LNCaP clone FGC (cell line): ENCODE measurements around the gene SOX8.

Experiments used
- DNase-seq: peaks from one replicate; pipeline ENCODE4 v3.0.0-alpha.2; 2011; ENCODE audit warnings: low read depth
- H3K4me3 ChIP-seq: 2 replicates; pipeline ENCODE4 v1.5.1; 2011; ENCODE audit warnings: mild to moderate bottlenecking, low read depth, low read length, control low read depth
- CTCF ChIP-seq: IDR thresholded peaks from 2 replicates; pipeline ENCODE4 v1.5.1; 2012; ENCODE audit warnings: mild to moderate bottlenecking; ENCODE audit not compliant: control insufficient read depth, insufficient read depth; ENCODE audit errors: extremely low read depth

The SOX8 gene

GRCh38 chr16:973366-973765, 8.2 kb upstream of the SOX8 start:
- DNase-seq = no peak
- H3K4me3 ChIP-seq = no peak overlapping the region
- no peak for TF ChIP-seq CTCF

DNA sequence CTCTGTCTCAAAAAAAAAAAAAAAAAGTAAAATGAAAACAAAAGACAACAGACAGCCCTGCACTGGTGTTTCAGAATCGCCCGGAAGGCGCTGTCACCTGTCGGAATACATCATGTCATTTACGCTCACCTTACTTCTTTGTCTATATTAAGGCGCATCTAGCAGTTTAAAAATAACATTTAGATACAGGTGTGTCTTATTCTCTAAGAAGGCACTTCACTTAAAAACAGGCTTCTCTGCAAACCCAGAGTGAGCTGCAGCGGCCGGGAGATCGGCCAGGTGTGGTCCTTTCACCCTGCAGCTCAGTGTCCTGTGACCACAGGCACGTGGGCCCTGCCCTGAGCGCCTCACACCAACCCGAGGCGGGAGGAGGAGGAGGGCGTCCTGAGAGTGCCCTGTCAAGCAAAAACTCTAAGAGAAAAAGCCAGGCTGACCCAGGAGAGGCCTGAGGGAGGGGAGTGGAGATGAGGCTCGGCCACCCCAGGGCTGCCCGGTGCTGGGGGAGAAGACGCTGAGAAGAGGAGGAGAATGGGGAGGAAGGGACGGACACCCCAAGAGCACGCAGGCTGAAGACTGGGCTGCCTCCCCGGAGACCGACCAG, 7.5 kb upstream of the SOX8 start:
- DNase-seq = no peak
- TF ChIP-seq CTCF = no peak
- H3K4me3 ChIP-seq = no peak overlapping the region

GRCh38 chr16:974611-975261, 6.8 kb upstream of the SOX8 start:
- TF ChIP-seq CTCF = no peak
- DNase-seq = no peak
- no peak overlapping the region for H3K4me3 ChIP-seq

GRCh38 chr16:975291-975690, 6.3 kb upstream of the SOX8 start:
- TF ChIP-seq CTCF = no peak
- no peak for DNase-seq
- no peak overlapping the region for H3K4me3 ChIP-seq

DNA sequence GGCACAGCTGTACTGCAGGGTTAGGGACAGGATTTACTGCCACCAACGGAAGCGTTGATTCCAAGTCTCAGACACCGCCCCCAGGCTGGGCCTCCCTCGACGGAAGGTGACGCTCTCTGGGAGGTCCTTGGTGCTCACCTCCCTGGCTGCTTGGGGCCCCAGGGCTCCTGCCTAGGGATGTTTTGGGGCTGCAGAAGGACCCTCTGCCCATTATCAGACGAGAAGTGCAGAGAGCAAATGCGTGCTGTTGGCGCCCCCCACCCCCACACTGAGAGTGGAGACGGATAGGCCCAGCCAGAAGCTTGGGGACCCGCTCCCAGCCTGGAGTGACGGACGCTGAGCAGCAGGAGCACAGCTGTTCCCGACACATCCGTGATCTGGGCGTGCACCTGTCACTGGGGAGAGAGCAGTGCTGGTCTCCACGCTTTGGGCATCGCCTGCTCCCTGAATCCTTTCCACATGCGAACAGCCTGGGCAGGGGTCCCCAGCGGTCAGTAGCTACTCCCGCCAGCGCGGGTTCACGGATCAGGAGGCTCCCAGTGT, 5.1 kb upstream of the SOX8 start:
- TF ChIP-seq CTCF = no peak
- no peak overlapping the region for H3K4me3 ChIP-seq
- DNase-seq = no peak

GRCh38 chr16:977081-977701, 4.4 kb upstream of the SOX8 start:
- no peak overlapping the region for H3K4me3 ChIP-seq
- no peak for TF ChIP-seq CTCF
- DNase-seq = no peak
